ENCODE data around the gene DHX9.
A peak's percentile ranks its signal among the peaks of the same experiment; 100 is the strongest.

Gene DHX9

GRCh38 chr1:182835806-182836205 is 3.3 kb upstream of the DHX9 start:
- 0 out of 2 replicates have a peak, but pooled peaks cover 1% of the 10 kb centered on the region for H3K36me3 ChIP-seq
- H3K9me3 ChIP-seq = no peaks in the 10 kb centered on the region
- H4K20me1 ChIP-seq = peaks cover 15% of the 10 kb centered on the region
- H3K27ac ChIP-seq = no peak overlapping the region
- no peak for TF ChIP-seq Cebpa-rat (IDR thresholded peaks at IDR 0.05)
- H3K9ac ChIP-seq = no peak overlapping the region
- no peak overlapping the region for H3K4me3 ChIP-seq
- no peaks in the 10 kb centered on the region for H3K27me3 ChIP-seq
- no peak overlapping the region for H3K4me2 ChIP-seq
- peaks cover 20% of the 10 kb centered on the region for H3K4me1 ChIP-seq

GRCh38 chr1:182841368-182841988 is 2.3 kb downstream of the DHX9 start:
- H3K9ac ChIP-seq = no peak overlapping the region; the same call in 1 of the 2 replicates
- H3K36me3 ChIP-seq = peaks cover 50% of the 10 kb centered on the region
- H3K9me3 ChIP-seq = no peaks in the 10 kb centered on the region
- peaks cover 35% of the 10 kb centered on the region for H3K4me1 ChIP-seq
- H3K27me3 ChIP-seq = no peaks in the 10 kb centered on the region
- no peak overlapping the region for H3K27ac ChIP-seq
- H4K20me1 ChIP-seq = peaks cover 71% of the 10 kb centered on the region
- TF ChIP-seq Cebpa-rat (IDR thresholded peaks at IDR 0.05) = no peak
- peak overlapping the region; percentile 80 for H3K4me3 ChIP-seq
- H3K4me2 ChIP-seq = peak overlapping the region; percentile 87

GRCh38 chr1:182842265-182842664 is 3.1 kb downstream of the DHX9 start:
- no peak for TF ChIP-seq Cebpa-rat (IDR thresholded peaks at IDR 0.05)
- Histone ChIP-seq H4K20me1 (peaks cover 79% of the 10 kb centered on the region), H3K27ac (no peak overlapping the region), H3K4me1 (peaks cover 35% of the 10 kb centered on the region), H3K36me3 (peaks cover 58% of the 10 kb centered on the region), H3K4me2 (peak overlapping the region; percentile 87), H3K9ac (no peak overlapping the region), H3K4me3 (no peak overlapping the region; the same call in 1 of the 2 replicates), H3K9me3 (no peaks in the 10 kb centered on the region), H3K27me3 (no peaks in the 10 kb centered on the region)

- Histone ChIP-seq H3K36me3 (peaks cover 89% of the 10 kb centered on the region), H3K4me2 (no peak overlapping the region), H3K27me3 (no peaks in the 10 kb centered on the region), H3K27ac (no peak overlapping the region), H4K20me1 (peaks cover 100% of the 10 kb centered on the region), H3K9me3 (no peaks in the 10 kb centered on the region), H3K4me1 (peaks cover 32% of the 10 kb centered on the region), H3K4me3 (no peak overlapping the region), H3K9ac (no peak overlapping the region)
- TF ChIP-seq Cebpa-rat (IDR thresholded peaks at IDR 0.05) = no peak
Observed at GRCh38 chr1:182845379-182845778, 6.2 kb downstream of the DHX9 start.

- H3K4me3 ChIP-seq = no peak overlapping the region
- no peak for TF ChIP-seq Cebpa-rat (IDR thresholded peaks at IDR 0.05)
- no peak overlapping the region for H3K27ac ChIP-seq
- H4K20me1 ChIP-seq = peaks cover 100% of the 10 kb centered on the region
- H3K4me2 ChIP-seq = no peak overlapping the region
- peaks cover 92% of the 10 kb centered on the region for H3K36me3 ChIP-seq
- no peak overlapping the region for H3K9ac ChIP-seq
- no peaks in the 10 kb centered on the region for H3K9me3 ChIP-seq
- no peaks in the 10 kb centered on the region for H3K27me3 ChIP-seq
- peaks cover 27% of the 10 kb centered on the region for H3K4me1 ChIP-seq
Observed at GRCh38 chr1:182845894-182846293, 6.7 kb downstream of the DHX9 start.

- Histone ChIP-seq H3K27me3 (no peaks in the 10 kb centered on the region), H3K9me3 (no peaks in the 10 kb centered on the region), H3K4me2 (no peak overlapping the region), H3K27ac (no peak overlapping the region), H3K36me3 (peaks cover 98% of the 10 kb centered on the region), H4K20me1 (peaks cover 100% of the 10 kb centered on the region), H3K4me3 (no peak overlapping the region), H3K4me1 (peaks cover 15% of the 10 kb centered on the region), H3K9ac (no peak overlapping the region)
- no peak for TF ChIP-seq Cebpa-rat (IDR thresholded peaks at IDR 0.05)
Observed at GRCh38 chr1:182847105-182847504, 8.0 kb downstream of the DHX9 start.

- Histone ChIP-seq H3K4me2 (no peak overlapping the region), H3K27ac (no peak overlapping the region), H3K36me3 (peaks cover 100% of the 10 kb centered on the region), H3K27me3 (no peaks in the 10 kb centered on the region), H3K4me1 (peaks cover 7% of the 10 kb centered on the region; the same call in 1 of the 2 replicates), H3K4me3 (no peak overlapping the region), H3K9ac (no peak overlapping the region), H3K9me3 (no peaks in the 10 kb centered on the region), H4K20me1 (peaks cover 100% of the 10 kb centered on the region)
- TF ChIP-seq Cebpa-rat (IDR thresholded peaks at IDR 0.05) = no peak
Observed at GRCh38 chr1:182848736-182849135, 9.6 kb downstream of the DHX9 start.

- Histone ChIP-seq H3K36me3 (peaks cover 100% of the 10 kb centered on the region), H4K20me1 (peaks cover 100% of the 10 kb centered on the region), H3K27me3 (no peaks in the 10 kb centered on the region), H3K9ac (no peak overlapping the region), H3K4me3 (no peak overlapping the region), H3K9me3 (no peaks in the 10 kb centered on the region), H3K4me2 (no peak overlapping the region), H3K27ac (no peak overlapping the region), H3K4me1 (peaks cover 7% of the 10 kb centered on the region; the same call in 1 of the 2 replicates)
- no peak for TF ChIP-seq Cebpa-rat (IDR thresholded peaks at IDR 0.05)
Observed at GRCh38 chr1:182850319-182850718, 11.2 kb downstream of the DHX9 start.

GRCh38 chr1:182851825-182852224 is 12.7 kb downstream of the DHX9 start:
- Histone ChIP-seq H4K20me1 (peaks cover 100% of the 10 kb centered on the region), H3K4me3 (no peak overlapping the region), H3K9me3 (no peaks in the 10 kb centered on the region), H3K27ac (no peak overlapping the region), H3K4me1 (peaks cover 7% of the 10 kb centered on the region; the same call in 1 of the 2 replicates), H3K36me3 (peaks cover 100% of the 10 kb centered on the region), H3K27me3 (no peaks in the 10 kb centered on the region), H3K4me2 (no peak overlapping the region), H3K9ac (no peak overlapping the region)
- no peak for TF ChIP-seq Cebpa-rat (IDR thresholded peaks at IDR 0.05)

GRCh38 chr1:182855911-182856310 is 16.8 kb downstream of the DHX9 start:
- Histone ChIP-seq H3K9me3 (no peaks in the 10 kb centered on the region), H3K36me3 (peaks cover 100% of the 10 kb centered on the region), H3K9ac (no peak overlapping the region), H3K4me3 (no peak overlapping the region), H3K4me1 (no peaks in the 10 kb centered on the region), H3K27ac (no peak overlapping the region), H4K20me1 (peaks cover 100% of the 10 kb centered on the region), H3K4me2 (no peak overlapping the region), H3K27me3 (no peaks in the 10 kb centered on the region)
- TF ChIP-seq Cebpa-rat (IDR thresholded peaks at IDR 0.05) = no peak
